Measurements from ENCODE around the gene AMMECR1L.
"Not testable (repeated sequence)": the region's sequence is repeated elsewhere in the genome, so short reads cannot be mapped to it uniquely, and the experiment has no call there.

Gene AMMECR1L

GRCh38 chr2:127893494-127893893 lies 7.7 kb upstream of the AMMECR1L start:
- Mint-ChIP-seq H3K4me1 (peaks cover 17% of the 10 kb centered on the region), H3K9me3 (no peaks in the 10 kb centered on the region), H3K27me3 (no peaks in the 10 kb centered on the region), H3K27ac (no peak overlapping the region), H3K4me3 (no peak overlapping the region)
- ATAC-seq (no peak), DNase-seq (no peak)

GRCh38 chr2:127893033-127893432 lies 7.3 kb upstream of the AMMECR1L start:
- Mint-ChIP-seq H3K27ac (no peak overlapping the region), H3K4me1 (peaks cover 18% of the 10 kb centered on the region)
- ATAC-seq: no peak

DNA sequence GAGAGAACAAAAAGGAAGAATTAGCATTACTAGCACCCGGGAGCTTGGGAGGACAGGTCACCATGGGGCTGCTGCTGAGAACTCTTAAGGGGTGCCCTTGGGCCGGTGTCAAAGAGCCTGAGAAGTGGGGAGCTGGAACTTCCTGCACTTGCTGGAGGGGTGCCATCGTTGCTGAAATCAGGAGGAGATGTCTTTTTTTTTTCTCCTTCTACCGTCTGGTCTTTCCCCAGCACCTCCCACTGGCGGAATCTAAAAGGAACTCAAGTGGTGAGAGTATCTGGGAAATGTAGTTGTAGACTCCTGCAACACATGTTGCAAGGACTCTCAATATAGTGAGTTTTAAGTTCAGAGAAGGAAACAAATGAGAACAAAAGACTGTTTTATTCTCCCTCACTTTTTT lies 6.1 kb upstream of the AMMECR1L start:
- H3K27ac Mint-ChIP-seq: peak overlapping the region in 1 of 2 donors; percentile 80

More at GRCh38 chr2:127893033-127893432, 7.3 kb upstream of the AMMECR1L start:
- DNase-seq: no peak
- H3K27me3 Mint-ChIP-seq: no peaks in the 10 kb centered on the region
- H3K9me3 Mint-ChIP-seq: no peaks in the 10 kb centered on the region
- no peak overlapping the region for H3K4me3 Mint-ChIP-seq

GRCh38 chr2:127890756-127891155 lies 5.0 kb upstream of the AMMECR1L start:
- not testable (repeated sequence) for H3K27me3 Mint-ChIP-seq, DNase-seq, H3K4me3 Mint-ChIP-seq, ATAC-seq, H3K9me3 Mint-ChIP-seq, H3K27ac Mint-ChIP-seq
- peaks cover 27% of the 10 kb centered on the region for H3K4me1 Mint-ChIP-seq

More for the DNA sequence above, 6.1 kb upstream of the AMMECR1L start:
- no peaks in the 10 kb centered on the region for H3K9me3 Mint-ChIP-seq
- no peak for ATAC-seq
- no peaks in the 10 kb centered on the region for H3K27me3 Mint-ChIP-seq
- H3K4me3 Mint-ChIP-seq: no peak overlapping the region
- H3K4me1 Mint-ChIP-seq: peaks cover 27% of the 10 kb centered on the region
- DNase-seq: no peak

- DNase-seq: no peak
- peaks cover 40% of the 10 kb centered on the region for H3K4me1 Mint-ChIP-seq
- ATAC-seq: no peak
- no peak overlapping the region for H3K27ac Mint-ChIP-seq
- no peaks in the 10 kb centered on the region for H3K27me3 Mint-ChIP-seq
- H3K9me3 Mint-ChIP-seq: no peaks in the 10 kb centered on the region
- no peak overlapping the region for H3K4me3 Mint-ChIP-seq
Measured at GRCh38 chr2:127888772-127889171, 3.0 kb upstream of the AMMECR1L start.

DNA sequence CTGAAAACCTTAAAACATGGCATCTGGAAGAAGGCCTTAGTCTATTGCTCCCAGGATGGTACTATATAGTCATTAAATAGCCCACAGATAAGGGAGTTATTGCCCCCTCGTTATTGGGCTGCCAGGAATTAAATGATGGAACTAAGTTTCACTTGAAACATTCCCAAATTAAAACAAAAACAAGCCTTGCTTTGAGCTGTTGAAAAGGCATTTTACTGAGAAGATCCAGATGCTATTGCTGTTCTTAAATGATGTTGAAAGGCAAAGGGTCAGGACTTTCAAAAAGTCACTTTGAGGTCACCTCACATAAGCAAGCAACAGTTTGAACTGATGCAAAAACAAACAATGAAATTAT lies 2.0 kb upstream of the AMMECR1L start:
- Mint-ChIP-seq H3K4me3 (peak overlapping the region in 1 of 2 donors; percentile 66), H3K27me3 (no peaks in the 10 kb centered on the region), H3K27ac (peak overlapping the region in 1 of 2 donors; percentile 67), H3K4me1 (peaks cover 45% of the 10 kb centered on the region), H3K9me3 (no peaks in the 10 kb centered on the region)
- no peak for DNase-seq
- ATAC-seq: no peak

GRCh38 chr2:127887082-127887775 lies 1.5 kb upstream of the AMMECR1L start:
- H3K27me3 Mint-ChIP-seq: no peaks in the 10 kb centered on the region
- H3K27ac Mint-ChIP-seq: peak overlapping the region; percentile 65 to 67
- DNase-seq: no peak
- no peaks in the 10 kb centered on the region for H3K9me3 Mint-ChIP-seq
- peak overlapping the region; percentile 66 to 86 for H3K4me3 Mint-ChIP-seq
- no peak for ATAC-seq
- H3K4me1 Mint-ChIP-seq: peaks cover 49% of the 10 kb centered on the region

GRCh38 chr2:127886593-127886935 lies 808 bp upstream of the AMMECR1L start:
- H3K4me1 Mint-ChIP-seq: peaks cover 49% of the 10 kb centered on the region
- not testable (repeated sequence) for H3K9me3 Mint-ChIP-seq, H3K27me3 Mint-ChIP-seq, DNase-seq
- H3K27ac Mint-ChIP-seq: peak overlapping the region in 1 of 2 donors; percentile 91
- peak overlapping the region; percentile 84 to 90 for H3K4me3 Mint-ChIP-seq
- peak; percentile 53 for ATAC-seq

DNA sequence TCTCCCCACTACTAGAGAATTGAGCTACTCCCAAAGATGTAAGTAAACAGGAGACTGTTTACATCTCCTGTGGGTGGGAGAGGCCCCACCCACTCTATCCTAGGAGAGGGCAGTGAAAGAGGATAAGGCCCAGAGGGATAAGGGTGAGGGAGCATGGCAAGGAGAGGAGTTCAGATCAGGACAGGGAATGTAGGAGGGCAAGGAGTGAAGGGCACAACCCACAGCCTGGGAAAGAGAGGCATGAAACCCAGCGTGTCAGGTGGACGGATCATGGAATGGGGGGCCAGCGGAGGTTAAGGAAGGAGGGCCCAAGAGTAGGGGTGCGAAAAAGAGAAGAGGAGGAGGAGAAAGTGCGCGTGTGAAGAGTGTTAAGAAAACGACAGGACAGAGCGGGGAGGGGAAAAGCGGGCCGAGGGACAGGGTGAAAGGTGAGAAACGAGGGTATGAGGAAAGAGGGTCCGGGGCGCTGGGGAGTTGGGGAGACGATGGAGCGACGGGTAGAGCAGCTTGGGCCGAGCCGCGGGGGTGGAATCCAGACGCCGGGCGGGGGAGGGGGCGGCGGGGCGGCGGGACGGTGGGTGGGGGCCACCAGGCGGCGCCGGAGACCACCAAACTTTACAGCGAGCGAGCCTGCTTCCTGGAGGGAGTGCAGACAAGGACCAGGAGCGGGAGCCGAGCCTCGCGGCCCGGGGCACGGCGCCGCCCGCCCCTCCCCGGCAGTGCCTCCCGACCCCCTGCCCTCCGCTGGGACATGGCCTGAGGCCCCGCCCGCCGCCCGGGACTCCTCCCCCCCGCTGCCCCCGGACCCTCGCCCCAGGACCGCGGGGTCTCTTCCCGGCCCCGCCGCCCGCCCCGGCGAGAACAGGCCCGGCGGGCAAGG lies 655 bp downstream of the AMMECR1L start:
- Mint-ChIP-seq H3K27ac (peak overlapping the region; percentile 85 to 96), H3K4me1 (peaks cover 59% of the 10 kb centered on the region), H3K4me3 (peak overlapping the region; percentile 87 to 99)
- not testable (repeated sequence) for H3K9me3 Mint-ChIP-seq, H3K27me3 Mint-ChIP-seq
- DNase-seq (peak; percentile 36 to 40), ATAC-seq (peak; percentile 24)

- DNase-seq (no peak), ATAC-seq (no peak)
- peaks cover 60% of the 10 kb centered on the region for H3K4me1 Mint-ChIP-seq
- H3K27me3 Mint-ChIP-seq: no peaks in the 10 kb centered on the region
- peak overlapping the region; percentile 85 to 96 for H3K27ac Mint-ChIP-seq
- no peaks in the 10 kb centered on the region for H3K9me3 Mint-ChIP-seq
- H3K4me3 Mint-ChIP-seq: peak overlapping the region; percentile 87 to 99
Measured at GRCh38 chr2:127884436-127884835, 1.3 kb downstream of the AMMECR1L start.

- Mint-ChIP-seq H3K9me3 (no peaks in the 10 kb centered on the region), H3K27ac (no peak overlapping the region), H3K4me1 (peaks cover 64% of the 10 kb centered on the region), H3K4me3 (no peak overlapping the region), H3K27me3 (no peaks in the 10 kb centered on the region)
- ATAC-seq: no peak
- no peak for DNase-seq
Measured at GRCh38 chr2:127879899-127880298, 5.9 kb downstream of the AMMECR1L start.

DNA sequence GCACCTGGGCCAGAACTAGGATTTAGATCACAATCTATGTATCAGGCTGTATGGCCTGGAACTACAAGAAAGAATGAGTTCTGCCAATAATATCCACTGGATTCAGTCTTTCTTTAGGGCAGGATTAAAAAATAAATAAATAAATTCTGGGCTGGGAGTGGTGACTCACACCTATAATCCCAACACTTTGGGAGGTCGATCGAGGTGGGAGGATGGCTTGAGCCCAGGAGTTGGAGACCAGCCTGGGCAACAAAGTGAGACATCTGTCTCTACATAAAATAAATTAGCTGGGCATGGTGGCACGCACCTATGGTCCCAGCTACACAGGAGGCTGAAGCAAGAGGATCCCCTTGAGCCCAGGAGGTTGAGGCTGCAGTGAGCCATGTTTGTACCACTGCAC lies 8.1 kb downstream of the AMMECR1L start:
- Mint-ChIP-seq H3K4me1 (peaks cover 59% of the 10 kb centered on the region), H3K4me3 (no peak overlapping the region), H3K27me3 (no peaks in the 10 kb centered on the region), H3K9me3 (no peaks in the 10 kb centered on the region), H3K27ac (no peak overlapping the region)
- ATAC-seq (no peak), DNase-seq (no peak)

GRCh38 chr2:127877136-127877535 lies 8.6 kb downstream of the AMMECR1L start:
- no peak for DNase-seq
- H3K27me3 Mint-ChIP-seq: no peaks in the 10 kb centered on the region
- H3K27ac Mint-ChIP-seq: no peak overlapping the region
- no peak overlapping the region for H3K4me3 Mint-ChIP-seq
- H3K9me3 Mint-ChIP-seq: no peaks in the 10 kb centered on the region
- H3K4me1 Mint-ChIP-seq: peaks cover 58% of the 10 kb centered on the region
- no peak for ATAC-seq

DNA sequence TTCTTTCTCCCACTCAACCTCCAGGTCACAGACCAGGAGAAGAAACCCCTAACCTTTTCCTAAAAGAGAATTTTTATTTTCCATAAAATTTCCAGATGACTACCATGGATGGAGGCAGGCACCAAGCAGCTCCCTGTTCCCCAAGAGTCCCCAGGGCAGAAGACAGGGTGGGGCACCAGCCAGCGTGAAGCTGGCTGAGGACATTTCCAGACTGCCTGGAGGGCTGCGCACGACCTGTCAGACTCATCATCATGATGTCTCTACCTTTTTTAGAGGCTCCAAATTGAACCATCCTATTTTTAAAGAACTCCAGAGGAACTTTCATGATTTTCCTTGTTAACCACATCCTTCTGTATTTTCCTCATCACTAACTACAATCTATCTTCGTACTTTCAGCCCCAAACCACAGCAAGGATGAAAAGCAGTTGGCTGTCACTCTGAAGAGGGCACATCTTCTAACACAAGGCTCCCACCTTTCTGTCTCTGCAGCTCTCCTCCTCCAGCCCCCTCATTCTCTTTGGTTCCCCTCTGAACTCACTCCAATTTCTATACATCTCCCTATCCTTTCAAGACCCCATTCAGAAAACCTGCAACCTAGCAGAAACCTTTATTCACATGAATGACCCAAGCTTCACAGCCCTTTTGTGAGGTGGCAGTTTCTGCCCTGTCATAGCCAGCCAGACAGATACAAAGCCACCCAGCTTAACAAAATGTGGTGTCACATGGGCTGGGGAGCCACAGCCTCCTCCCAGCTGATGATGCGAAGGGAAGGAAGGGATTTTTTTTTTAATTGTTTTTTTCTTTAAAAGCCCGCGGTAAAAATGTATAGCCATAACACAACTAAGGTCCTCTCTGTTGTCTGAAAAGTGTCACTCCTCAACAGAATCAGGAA lies 11.1 kb downstream of the AMMECR1L start:
- Mint-ChIP-seq H3K4me1 (peaks cover 38% of the 10 kb centered on the region), H3K4me3 (peak overlapping the region; percentile 1 to 21), H3K27ac (peak overlapping the region in 1 of 2 donors; percentile 81), H3K9me3 (no peaks in the 10 kb centered on the region), H3K27me3 (no peaks in the 10 kb centered on the region)
- peak; percentile 98 for ATAC-seq
- peak in 1 of 2 donors; percentile 43 for DNase-seq

DNA sequence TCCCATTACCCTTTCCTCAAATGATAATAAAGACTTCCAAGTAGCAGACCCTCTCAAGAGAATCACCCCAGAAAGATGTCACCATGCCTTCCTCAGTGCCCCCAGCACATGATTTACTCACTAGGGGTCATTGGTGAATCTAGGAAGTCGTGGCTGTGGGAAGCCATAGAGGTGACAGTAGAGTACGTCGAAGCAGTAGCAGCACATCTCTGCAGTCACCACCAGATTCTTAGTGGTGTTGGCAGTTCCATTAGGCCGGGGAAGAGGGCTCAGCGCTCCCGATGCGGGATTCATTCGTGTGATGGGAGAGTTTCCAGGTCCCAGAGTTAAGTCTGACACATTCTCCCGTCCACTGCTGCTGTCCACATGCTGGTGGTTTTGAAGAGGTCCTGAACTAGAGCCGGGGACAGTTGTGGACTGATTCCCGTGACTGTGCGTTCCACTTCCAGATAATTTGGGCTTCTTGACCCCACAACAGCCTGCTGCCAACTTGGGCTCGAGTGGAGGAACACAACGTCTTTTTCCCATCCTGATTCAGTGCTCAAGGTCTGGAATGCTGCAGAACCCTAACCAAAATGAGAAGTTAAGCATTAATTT lies 12.0 kb downstream of the AMMECR1L start:
- Mint-ChIP-seq H3K9me3 (no peaks in the 10 kb centered on the region), H3K27ac (peak overlapping the region in 1 of 2 donors; percentile 23), H3K27me3 (no peaks in the 10 kb centered on the region), H3K4me1 (peaks cover 34% of the 10 kb centered on the region), H3K4me3 (no peak overlapping the region)
- no peak for ATAC-seq
- no peak for DNase-seq

Measured in stimulated activated naive CD8-positive, alpha-beta T cell treated with anti-CD3 and anti-CD28 coated beads, Interleukin-15, amount 100 ng/mL, for 72 hours (primary cell).